AG09309 (cell line): ENCODE measurements around the gene CLEC4D.

ENCODE experiments used
- DNase-seq: peaks from one replicate; pipeline ENCODE4 v3.0.0-alpha.2; 2010; ENCODE audit warnings: low read depth
- H3K4me3 ChIP-seq: 2 replicates; pipeline ENCODE4 v1.5.1; 2011; ENCODE audit warnings: mild to moderate bottlenecking, low read depth, low read length, moderate library complexity; ENCODE audit not compliant: control insufficient read depth
- CTCF ChIP-seq: IDR thresholded peaks from 2 replicates; pipeline ENCODE4 v1.5.1; 2011; ENCODE audit warnings: mild to moderate bottlenecking, low read depth, low read length, inconsistent platforms; ENCODE audit not compliant: insufficient read depth, control insufficient read depth; ENCODE audit errors: missing control alignments

The CLEC4D gene

GRCh38 chr12:8507596-8507995 lies 5.7 kb upstream of the CLEC4D start:
- no peak for DNase-seq
- H3K4me3 ChIP-seq, result no peak overlapping the region
- no peak for TF ChIP-seq CTCF

- TF ChIP-seq CTCF, result no peak
- DNase-seq, result no peak
- no peak overlapping the region for H3K4me3 ChIP-seq
These were observed 5.1 kb upstream of the CLEC4D start for GRCh38 chr12:8508223-8508622.

GRCh38 chr12:8508910-8509841 lies 4.1 kb upstream of the CLEC4D start:
- TF ChIP-seq CTCF, result no peak
- H3K4me3 ChIP-seq, result no peak overlapping the region
- no peak for DNase-seq

- no peak for DNase-seq
- no peak overlapping the region for H3K4me3 ChIP-seq
- no peak for TF ChIP-seq CTCF
These were observed 4.7 kb downstream of the CLEC4D start for GRCh38 chr12:8517971-8518370.

GRCh38 chr12:8519171-8519570 lies 5.9 kb downstream of the CLEC4D start:
- no peak overlapping the region for H3K4me3 ChIP-seq
- DNase-seq, result no peak
- TF ChIP-seq CTCF, result no peak

- no peak overlapping the region for H3K4me3 ChIP-seq
- DNase-seq, result no peak
- TF ChIP-seq CTCF, result no peak
These were observed 14.2 kb downstream of the CLEC4D start for GRCh38 chr12:8527250-8528130.
